Measurements from ENCODE around the gene TTC7B.

Gene TTC7B

GRCh38 chr14:90630171-90630806 is 185.9 kb downstream of the TTC7B start:
- TF ChIP-seq NFIC (IDR thresholded peaks at IDR 0.05) (no peak), TCF12 (IDR thresholded peaks at IDR 0.05; ENCODE audit: low read depth) (no peak), EP300 (IDR thresholded peaks at IDR 0.05; ENCODE audit: borderline replicate concordance) (no peak), USF1 (IDR thresholded peaks at IDR 0.05) (no peak), REST (IDR thresholded peaks at IDR 0.05; ENCODE audit: low read depth) (no peak), YY1 (IDR thresholded peaks at IDR 0.05; ENCODE audit: low read depth) (no peak), ZBTB7A (IDR thresholded peaks at IDR 0.05; ENCODE audit: low read depth) (no peak), EGR1 (IDR thresholded peaks at IDR 0.05) (no peak), FOXM1 (IDR thresholded peaks at IDR 0.05; ENCODE audit: borderline replicate concordance, low read depth) (no peak), TAF1 (IDR thresholded peaks at IDR 0.05; ENCODE audit: low read depth) (no peak), RAD21 (IDR thresholded peaks at IDR 0.05; ENCODE audit: low read depth) (no peak), MAX (IDR thresholded peaks at IDR 0.05) (no peak), CEBPB (IDR thresholded peaks at IDR 0.05) (no peak), CREB1 (IDR thresholded peaks at IDR 0.05; ENCODE audit: low read depth) (no peak), TEAD4 (IDR thresholded peaks at IDR 0.05) (no peak)

- TF ChIP-seq ZBTB7A (IDR thresholded peaks at IDR 0.05; ENCODE audit: low read depth) (no peak), CREB1 (IDR thresholded peaks at IDR 0.05; ENCODE audit: low read depth) (no peak), USF1 (IDR thresholded peaks at IDR 0.05) (no peak)
Observed at GRCh38 chr14:90629471-90629870, 186.8 kb downstream of the TTC7B start.

- TF ChIP-seq ZBTB7A (IDR thresholded peaks at IDR 0.05; ENCODE audit: low read depth) = no peak
- TF ChIP-seq FOXM1 (IDR thresholded peaks at IDR 0.05; ENCODE audit: borderline replicate concordance, low read depth) = no peak
- TF ChIP-seq MAX (IDR thresholded peaks at IDR 0.05) = no peak
- no peak for TF ChIP-seq EP300 (IDR thresholded peaks at IDR 0.05; ENCODE audit: borderline replicate concordance)
- TF ChIP-seq EGR1 (IDR thresholded peaks at IDR 0.05) = no peak
- TF ChIP-seq TCF12 (IDR thresholded peaks at IDR 0.05; ENCODE audit: low read depth) = no peak
- TF ChIP-seq RAD21 (IDR thresholded peaks at IDR 0.05; ENCODE audit: low read depth) = no peak
- TF ChIP-seq CEBPB (IDR thresholded peaks at IDR 0.05) = no peak
- TF ChIP-seq USF1 (IDR thresholded peaks at IDR 0.05) = no peak
- TF ChIP-seq TAF1 (IDR thresholded peaks at IDR 0.05; ENCODE audit: low read depth) = no peak
- TF ChIP-seq YY1 (IDR thresholded peaks at IDR 0.05; ENCODE audit: low read depth) = no peak
Observed at GRCh38 chr14:90628825-90629224, 187.4 kb downstream of the TTC7B start.

GRCh38 chr14:90627478-90627877 is 188.8 kb downstream of the TTC7B start:
- TF ChIP-seq EGR1 (IDR thresholded peaks at IDR 0.05) (no peak), TAF1 (IDR thresholded peaks at IDR 0.05; ENCODE audit: low read depth) (no peak), REST (IDR thresholded peaks at IDR 0.05; ENCODE audit: low read depth) (no peak), FOXM1 (IDR thresholded peaks at IDR 0.05; ENCODE audit: borderline replicate concordance, low read depth) (no peak), TCF12 (IDR thresholded peaks at IDR 0.05; ENCODE audit: low read depth) (no peak), ZBTB7A (IDR thresholded peaks at IDR 0.05; ENCODE audit: low read depth) (no peak), USF1 (IDR thresholded peaks at IDR 0.05) (no peak), MAX (IDR thresholded peaks at IDR 0.05) (no peak), CEBPB (IDR thresholded peaks at IDR 0.05) (no peak), EP300 (IDR thresholded peaks at IDR 0.05; ENCODE audit: borderline replicate concordance) (no peak)

GRCh38 chr14:90626550-90626949 is 189.7 kb downstream of the TTC7B start:
- TF ChIP-seq TCF12 (IDR thresholded peaks at IDR 0.05; ENCODE audit: low read depth) (no peak), ZBTB7A (IDR thresholded peaks at IDR 0.05; ENCODE audit: low read depth) (no peak), REST (IDR thresholded peaks at IDR 0.05; ENCODE audit: low read depth) (no peak), MAX (IDR thresholded peaks at IDR 0.05) (no peak), TAF1 (IDR thresholded peaks at IDR 0.05; ENCODE audit: low read depth) (no peak), NFIC (IDR thresholded peaks at IDR 0.05) (no peak), EGR1 (IDR thresholded peaks at IDR 0.05) (no peak), CEBPB (IDR thresholded peaks at IDR 0.05) (no peak), RAD21 (IDR thresholded peaks at IDR 0.05; ENCODE audit: low read depth) (no peak), FOXM1 (IDR thresholded peaks at IDR 0.05; ENCODE audit: borderline replicate concordance, low read depth) (no peak), USF1 (IDR thresholded peaks at IDR 0.05) (no peak), YY1 (IDR thresholded peaks at IDR 0.05; ENCODE audit: low read depth) (no peak)
